Umbilical cord (tissue), 2 donors: Measurements from ENCODE around the gene MRPL2. TPM values are rescaled to one million over a fixed set of nuclear protein-coding genes. Genes with fewer than 3 reads are reported as not detected.
A peak's percentile ranks its signal among the peaks of the same experiment; 100 is the strongest.
"Not testable (repeated sequence)": the region's sequence is repeated elsewhere in the genome, so short reads cannot be mapped to it uniquely, and the experiment has no call there.

Experiments used
- DNase-seq: peaks from one replicate; pipeline ENCODE4 v3.0.0-alpha.2; 2015; ENCODE audit warnings: low spot score
- total RNA-seq: library from RNA; depleted of rRNA; stranded (reverse); fragments of >200 nt; gene quantifications from one replicate; pipeline ENCODE4 v1.2.3, GENCODE V29; 2014; ENCODE audit warnings: low replicate concordance; ENCODE audit not compliant: insufficient read depth

The MRPL2 gene
- total RNA-seq, 1 donor from 2014 or later, result 12.8 TPM

DNA sequence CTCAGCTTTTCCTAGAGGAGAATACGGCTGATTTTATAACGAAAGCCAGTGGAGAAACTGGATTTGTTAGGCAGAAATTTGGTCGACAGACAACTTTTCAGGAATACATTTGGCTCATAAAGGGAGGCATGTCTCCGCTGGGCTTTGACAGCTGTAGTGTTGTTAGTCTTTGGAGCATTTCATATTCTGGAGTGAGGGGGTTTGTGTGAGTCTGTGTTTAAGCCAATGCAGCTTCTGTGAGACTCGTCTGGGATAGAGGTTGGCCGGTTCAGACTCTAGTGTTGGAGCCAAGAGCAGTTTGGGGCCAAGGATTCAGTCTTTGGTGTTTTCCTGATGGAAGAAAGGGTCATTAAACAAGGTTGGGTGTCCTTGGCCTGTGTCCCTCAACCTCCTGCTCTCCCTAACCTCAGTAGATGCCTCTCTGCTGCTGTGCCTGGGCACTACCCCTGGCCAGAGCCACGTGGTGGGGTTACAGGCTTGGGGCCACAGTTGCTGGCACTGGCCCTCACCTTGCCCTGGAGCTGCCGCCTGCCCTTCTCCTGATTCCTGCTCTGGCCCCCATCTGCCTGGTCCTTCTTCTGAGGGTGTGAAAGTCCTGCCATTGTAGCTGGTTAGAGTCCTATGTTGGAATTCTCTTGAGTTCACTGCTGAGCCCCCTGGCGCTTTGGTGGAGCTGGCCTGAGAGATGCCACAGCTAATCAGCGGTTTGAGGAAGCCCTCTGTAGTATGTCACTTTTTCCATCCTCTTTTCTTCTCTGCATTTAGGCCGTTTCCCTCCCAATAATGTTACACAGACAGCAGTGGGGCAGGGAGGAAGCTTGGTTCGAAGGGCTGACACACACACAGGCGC lies 23.8 kb upstream of the MRPL2 start:
- no peak for DNase-seq

DNA sequence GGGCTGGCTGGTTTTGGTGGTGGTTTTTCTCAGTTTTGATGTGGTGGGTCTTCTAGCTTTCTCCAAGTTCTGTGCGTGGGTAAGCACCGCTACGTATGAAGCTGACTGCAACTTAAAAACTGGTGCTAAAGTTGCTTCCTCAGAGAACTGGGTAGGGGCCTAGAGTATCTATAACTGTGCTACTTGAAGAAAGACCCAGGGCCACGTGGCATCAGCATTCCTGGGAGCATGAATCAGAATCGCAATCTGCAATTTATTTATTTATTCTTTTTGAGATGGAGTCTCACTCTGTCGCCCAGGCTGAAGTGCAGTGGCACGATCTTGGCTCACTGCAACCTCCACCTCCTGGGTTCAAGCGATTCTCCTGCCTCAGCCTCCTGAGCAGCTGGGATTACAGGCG lies 22.7 kb upstream of the MRPL2 start:
- DNase-seq, result not testable (repeated sequence)

GRCh38 chr6:43081043-43081442 lies 21.8 kb upstream of the MRPL2 start:
- DNase-seq, result no peak

DNA sequence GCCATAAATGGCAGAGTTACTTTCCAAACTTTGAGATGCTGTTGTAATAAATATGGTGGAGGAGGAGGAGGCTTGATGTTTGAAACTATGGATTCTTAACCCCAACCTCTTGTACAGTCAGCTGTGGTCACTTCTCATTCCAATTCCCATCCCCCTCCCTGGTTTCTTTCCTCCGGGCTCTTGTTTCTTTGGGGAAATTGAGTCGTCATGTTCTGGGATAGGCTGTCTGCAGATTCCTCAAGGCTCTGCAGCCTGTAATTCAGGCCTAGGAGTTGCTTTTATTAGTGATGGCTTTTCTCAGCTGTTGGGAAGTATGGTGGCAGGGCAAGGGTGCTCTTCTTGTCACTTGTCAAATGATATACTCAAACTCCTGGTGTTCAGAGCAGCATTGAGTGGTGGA lies 19.5 kb upstream of the MRPL2 start:
- DNase-seq, result no peak

GRCh38 chr6:43077981-43078511 lies 18.8 kb upstream of the MRPL2 start:
- DNase-seq, result no peak

- no peak for DNase-seq
Measured at GRCh38 chr6:43077333-43077809, 18.1 kb upstream of the MRPL2 start.

- DNase-seq, result peak; percentile 56
Measured at GRCh38 chr6:43076464-43077332, 17.5 kb upstream of the MRPL2 start.

DNA sequence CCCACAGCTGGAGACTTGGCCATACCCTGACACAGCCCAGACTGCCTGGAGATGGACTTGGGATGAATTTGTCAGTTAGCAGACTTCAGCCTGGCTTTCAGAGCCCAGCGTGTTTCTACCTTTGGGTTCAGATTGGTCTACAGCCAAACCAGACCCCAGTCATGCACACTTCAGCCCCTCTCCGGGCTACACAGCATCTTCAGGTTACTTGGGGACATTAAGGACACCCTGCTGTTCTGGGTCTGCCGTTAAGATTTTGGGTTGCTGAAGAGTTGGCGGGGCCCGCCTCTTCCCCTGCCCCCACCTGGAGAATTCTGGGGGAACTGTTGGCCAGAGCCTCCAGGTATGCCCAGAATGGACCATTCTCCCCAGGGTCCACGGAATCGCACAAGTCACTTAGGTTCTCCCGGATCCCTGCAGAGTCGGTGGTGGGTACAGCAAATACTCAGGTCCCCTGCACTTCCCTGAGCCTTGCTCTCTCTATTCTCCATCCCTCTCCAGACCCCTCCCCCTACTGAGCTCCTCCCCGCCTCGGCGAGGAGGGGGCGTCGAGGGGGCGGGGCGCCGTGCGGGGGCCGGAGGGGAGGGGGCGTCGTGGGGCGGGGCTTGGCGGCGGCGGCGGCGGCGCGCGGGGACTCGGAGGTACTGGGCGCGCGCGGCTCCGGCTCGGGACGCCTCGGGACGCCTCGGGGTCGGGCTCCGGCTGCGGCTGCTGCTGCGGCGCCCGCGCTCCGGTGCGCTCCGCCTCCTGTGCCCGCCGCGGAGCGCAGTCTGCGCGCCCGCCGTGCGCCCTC lies 16.6 kb upstream of the MRPL2 start, which contains the start of gene PTK7:
Gene PTK7 (plus strand): TSS at position 645 of the 794 bp plus-strand sequence. CDS start 175 bp downstream, outside the sequence.
- DNase-seq, result peak; percentile 91

DNA sequence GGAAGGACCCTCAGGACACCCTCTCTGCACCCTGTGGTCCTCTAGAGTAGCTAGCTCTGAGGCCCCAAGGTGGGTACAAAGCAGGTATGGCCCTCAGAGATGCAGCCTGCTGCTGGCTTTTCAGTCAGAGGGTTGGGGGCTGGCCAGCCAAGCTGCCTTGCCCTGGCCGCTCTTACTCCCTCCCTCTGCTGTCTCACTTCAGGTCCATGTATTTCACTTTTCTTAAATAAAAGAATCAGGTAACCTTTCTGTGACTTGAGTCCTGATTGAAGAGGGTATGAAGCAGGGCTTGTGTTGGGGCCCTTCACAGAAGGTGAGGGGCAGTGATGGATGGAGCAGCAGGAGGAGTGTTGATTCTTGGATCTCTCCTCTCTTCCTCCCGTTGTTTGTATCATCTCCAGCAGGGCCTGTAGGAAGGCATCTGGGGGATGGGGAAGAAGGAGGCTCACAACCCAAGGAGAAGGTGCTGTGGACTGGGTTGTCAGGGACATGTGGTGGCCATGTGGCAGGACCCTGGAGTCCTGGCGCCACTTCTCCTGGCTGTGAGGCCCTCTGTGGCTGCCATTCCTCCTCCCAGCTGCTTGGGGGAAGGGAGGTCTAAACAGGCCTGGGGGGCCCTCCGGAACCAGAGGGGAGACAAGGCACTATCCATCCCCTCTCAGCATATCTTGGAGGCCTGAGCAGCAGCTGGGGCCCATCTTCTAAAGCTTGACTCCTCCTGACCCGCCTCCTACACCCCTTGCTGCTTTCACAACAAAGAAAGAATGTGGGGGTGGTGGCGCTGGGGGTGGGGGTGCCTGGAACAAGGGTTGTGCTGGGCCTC lies 15.8 kb upstream of the MRPL2 start:
- DNase-seq, result peak; percentile 94

DNA sequence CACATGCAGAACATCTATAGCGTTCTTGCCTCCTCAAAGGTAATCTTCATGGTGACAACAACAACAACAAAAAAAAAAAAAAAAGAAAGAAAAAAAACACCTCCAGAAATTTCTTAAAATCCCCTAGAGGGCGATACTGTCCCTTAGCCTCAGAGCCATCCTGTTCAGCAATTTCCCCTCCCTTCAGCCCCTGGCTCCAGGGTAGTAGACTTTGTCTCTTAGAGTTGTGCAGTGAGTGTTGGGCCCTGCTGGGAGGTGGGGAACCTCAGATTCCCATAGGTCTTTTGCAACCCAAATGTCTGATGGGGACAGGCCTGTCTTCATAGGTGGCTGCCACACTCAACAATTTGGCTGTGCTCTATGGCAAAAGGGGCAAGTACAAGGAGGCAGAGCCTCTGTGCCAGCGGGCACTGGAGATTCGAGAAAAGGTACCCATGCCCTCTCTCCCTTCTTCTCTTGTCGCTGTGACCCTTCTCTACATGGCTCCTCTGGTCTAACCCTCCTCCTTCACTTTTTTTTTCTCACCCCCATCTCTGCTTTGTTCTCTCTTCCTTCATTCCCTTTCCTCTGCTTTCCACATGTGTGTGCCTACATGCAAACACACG lies 10.9 kb upstream of the MRPL2 start:
- peak; percentile 75 for DNase-seq

- DNase-seq, result no peak
Measured at GRCh38 chr6:43062818-43063217, 3.6 kb upstream of the MRPL2 start.

DNA sequence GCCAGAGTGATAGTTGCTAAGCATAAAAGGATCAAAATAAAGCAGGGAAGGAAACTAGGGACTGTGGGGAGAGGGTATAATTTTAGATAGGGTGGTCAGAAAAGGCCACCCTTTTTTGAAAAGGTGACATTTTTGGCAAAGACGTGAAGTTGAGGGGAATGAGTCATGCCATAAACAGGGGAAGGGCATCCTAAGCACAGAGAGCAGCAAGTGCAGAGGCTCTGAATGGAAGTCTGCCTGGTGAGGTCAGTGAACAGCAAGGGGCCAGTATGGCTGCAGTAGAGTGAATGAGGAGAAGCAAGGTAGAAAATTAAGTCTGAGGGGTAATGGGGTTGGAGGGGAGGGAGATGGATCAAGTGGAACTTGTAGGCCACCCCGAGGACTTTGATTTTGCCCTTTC lies 2.6 kb upstream of the MRPL2 start:
- DNase-seq, result no peak

- DNase-seq, result no peak
Measured at GRCh38 chr6:43060755-43061633, 1.8 kb upstream of the MRPL2 start.

DNA sequence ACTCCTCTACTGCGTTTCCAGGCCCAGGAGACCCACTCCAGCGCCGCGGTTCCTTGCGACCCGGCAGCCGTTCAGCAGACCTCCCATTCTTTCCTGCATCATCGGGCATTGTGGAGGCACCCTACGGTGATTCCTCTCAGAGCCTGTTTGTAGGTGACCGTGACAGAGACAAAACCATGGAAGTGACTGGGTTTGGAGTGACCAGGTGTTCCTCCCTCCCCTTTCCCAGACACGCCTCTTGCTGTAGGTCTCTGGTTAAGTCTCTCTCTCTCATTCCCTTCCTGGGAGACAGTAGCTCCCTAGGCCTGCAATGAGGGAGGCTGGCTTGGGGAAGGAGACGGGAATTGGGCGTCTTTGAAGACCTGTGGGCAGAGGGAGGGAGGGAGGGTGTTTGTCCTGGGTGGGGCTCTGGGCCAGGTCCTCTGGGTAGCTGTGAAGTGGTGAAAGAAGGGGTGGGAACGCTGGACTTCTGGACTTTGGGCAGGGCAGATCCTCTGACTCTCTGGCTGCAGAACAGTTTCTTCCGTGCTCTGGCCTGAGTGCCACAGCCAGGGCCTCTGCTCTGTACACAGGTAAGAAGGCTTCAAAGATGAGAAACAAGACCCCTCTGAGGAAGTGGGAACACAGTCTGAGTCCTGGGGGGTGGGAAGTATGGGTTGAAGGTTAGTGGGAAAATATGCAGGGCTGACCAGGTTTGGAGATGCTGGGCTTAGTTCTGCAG lies 960 bp upstream of the MRPL2 start:
- peak; percentile 25 for DNase-seq

GRCh38 chr6:43058531-43058930 lies 703 bp downstream of the MRPL2 start:
- no peak for DNase-seq

DNA sequence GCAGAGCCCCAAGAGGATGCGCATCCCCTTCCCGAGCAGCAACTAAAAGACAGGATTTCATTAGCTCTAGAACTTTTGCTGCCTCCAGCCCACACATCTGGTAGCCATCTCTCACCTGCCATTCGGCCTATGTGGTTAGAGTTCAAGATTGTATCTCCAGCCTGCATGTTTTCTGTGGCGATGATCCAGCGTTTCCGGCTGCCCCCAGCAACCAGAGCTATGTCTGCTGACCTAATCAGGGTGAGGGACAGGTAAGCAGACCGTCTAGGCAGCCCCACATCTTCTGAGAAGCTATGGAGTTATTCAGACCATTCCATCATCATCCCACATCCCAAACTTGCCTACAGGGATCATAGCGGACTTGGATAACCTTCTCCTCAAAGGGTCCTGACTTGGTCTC lies 3.3 kb downstream of the MRPL2 start:
- no peak for DNase-seq

- no peak for DNase-seq
Measured at GRCh38 chr6:43054206-43054943, 4.9 kb downstream of the MRPL2 start.
